Activated T-cell treated with anti-CD3 and anti-CD28 coated beads for 4 hours (primary cell): Measurements from ENCODE around the gene TUBB3.
A peak's percentile ranks its signal among the peaks of the same experiment; 100 is the strongest.
"Not testable (repeated sequence)": the region's sequence is repeated elsewhere in the genome, so short reads cannot be mapped to it uniquely, and the experiment has no call there.

Experiments used
- DNase-seq: peaks from one replicate; pipeline ENCODE4 v3.0.0-alpha.2; 2020

The TUBB3 gene

GRCh38 chr16:89902980-89903379 is 20.2 kb upstream of the TUBB3 start:
- DNase-seq: no peak

GRCh38 chr16:89903908-89904515 is 19.1 kb upstream of the TUBB3 start:
- DNase-seq: no peak

DNA sequence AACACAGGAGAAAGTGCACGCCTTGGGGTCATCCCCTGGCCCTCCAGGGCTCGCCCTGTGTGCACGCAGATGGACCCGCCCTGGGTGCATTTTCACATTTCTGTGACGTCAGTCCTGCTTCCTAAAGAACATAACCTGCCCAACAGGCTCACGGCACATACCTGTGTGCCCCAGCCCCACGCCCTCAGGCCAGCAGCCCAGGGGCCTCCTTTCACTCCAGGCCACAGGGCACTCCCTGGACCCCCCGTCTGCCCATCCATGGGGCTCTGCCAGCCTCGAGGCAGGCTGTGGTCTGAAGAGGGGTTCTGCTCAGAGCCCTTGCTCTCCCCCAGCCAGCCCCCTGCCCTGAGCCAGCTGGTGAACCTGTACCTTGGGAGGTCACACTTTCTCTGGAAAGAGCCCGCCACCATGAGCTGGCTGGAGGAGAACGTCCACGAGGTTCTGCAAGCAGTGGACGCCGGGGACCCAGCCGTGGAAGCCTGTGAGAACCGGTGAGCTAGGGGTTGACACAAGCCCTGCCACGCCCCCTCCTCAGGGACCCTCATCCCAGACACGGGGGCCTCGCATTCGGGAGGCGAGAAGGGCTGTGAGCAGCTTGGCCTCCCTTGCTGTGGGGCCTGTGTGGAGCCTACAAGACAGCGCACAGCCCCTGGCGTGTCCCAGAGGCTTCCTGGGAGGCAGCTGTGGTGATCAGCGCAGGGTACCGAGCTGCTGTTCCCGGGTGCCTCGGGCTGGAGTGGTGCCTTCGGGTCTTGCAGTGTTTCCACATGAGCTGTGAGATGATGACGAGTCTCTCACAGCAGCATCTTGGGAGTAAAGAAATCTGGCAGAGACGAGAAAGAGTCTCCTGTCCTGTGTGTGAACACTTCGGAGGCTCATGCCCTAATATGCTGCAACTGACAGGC is 18.3 kb upstream of the TUBB3 start:
- DNase-seq: no peak

DNA sequence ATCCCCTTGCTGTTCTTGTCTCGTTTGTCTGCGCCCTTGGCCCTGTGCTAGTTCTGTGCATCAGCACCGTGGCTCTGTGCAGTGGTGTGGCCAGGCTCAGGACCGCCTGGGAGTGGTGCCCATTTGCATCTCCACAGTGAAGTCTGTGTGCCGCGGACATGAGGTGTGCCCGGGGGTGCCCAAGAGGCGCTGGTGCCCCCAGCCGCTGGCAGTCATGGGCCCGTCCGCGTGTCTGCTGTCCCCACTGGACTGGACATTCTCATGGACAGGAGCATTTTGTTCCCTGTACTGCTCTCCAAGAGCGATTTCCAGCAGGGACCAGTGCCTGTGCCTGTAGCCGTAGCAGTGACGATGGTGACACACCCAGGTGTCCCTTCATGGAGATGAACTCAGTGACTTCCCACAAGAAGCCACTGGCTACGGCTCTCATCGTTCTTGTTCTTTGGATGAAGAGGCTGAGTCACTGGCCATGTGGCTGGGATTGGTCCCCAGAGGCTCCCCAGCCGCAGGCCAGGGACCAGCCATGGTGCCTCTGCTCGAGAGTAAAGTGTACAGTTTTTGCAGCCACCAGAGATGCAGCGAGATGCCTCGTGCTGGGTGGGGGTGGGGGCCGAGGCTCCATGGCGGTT is 17.5 kb upstream of the TUBB3 start:
- no peak for DNase-seq

- no peak for DNase-seq
Observed at GRCh38 chr16:89906140-89907025, 16.8 kb upstream of the TUBB3 start.

DNA sequence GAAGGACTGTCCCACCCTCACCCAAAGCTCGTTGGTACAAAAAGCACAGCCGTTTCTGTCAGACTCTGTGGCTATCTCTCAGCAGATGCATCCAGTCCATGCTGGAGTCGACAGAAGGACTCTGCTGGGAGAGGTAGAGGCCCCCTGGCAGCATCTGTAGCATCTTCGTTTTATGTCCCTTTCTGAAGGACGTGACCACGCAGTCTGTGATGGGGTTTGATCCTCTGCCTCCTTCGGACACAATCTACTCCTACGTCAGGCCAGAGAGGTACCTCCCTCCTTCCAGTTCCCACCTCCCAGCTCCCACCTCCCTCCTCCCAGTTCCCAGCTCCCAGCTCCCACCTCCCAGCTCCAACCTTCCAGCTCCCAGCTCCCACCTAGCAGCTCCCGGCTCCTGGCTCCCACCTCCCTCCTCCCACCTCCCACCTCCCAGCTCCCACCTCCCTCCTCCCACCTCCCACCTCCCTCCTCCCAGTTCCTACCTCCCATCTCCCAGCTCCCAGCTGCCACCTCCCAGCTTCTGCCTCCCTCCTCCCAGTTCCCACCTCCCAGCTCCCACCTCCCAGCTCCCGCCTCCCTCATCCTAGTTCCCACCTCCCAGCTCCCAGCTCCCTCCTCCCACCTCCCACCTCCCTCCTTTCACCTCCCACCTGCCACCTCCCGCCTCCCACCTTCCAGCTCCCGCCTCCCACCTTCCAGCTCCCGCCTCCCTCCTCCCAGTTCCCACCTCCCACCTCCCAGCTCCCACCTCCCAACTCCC is 15.9 kb upstream of the TUBB3 start:
- no peak for DNase-seq

GRCh38 chr16:89908236-89908635 is 14.9 kb upstream of the TUBB3 start:
- DNase-seq: no peak

- peak; percentile 59 for DNase-seq
Observed at GRCh38 chr16:89909777-89910716, 13.1 kb upstream of the TUBB3 start.

DNA sequence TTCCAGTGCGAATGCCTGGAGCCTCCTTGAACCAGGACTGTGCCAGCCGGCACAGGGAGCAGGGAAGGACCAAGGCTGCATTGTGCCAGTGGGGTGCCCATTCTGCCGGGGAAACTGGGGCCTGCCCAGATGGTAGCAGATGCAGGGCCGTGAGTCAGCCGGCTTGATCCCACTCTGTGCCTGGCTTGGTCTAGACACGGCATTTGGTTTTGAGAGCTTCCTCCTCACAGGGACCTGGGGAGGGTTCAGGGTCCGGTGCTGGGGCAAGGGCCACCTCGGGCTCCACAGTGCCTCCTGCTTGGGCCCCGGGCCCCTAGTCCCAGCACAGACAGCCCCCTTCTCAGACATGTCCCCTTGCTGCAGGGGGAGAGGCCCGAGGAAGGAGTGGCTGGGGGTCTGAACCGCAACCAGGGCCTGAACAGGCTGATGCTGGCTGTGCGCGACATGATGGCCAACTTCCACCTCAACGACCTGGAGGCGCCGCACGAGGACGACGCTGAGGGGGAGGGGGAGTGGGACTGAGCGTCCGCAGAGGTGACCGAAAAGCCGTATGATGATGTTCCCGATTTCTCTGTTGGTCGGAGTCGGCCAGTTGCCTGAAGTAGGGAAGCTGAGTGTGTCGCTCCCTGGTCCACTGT is 12.3 kb upstream of the TUBB3 start:
- DNase-seq: no peak

GRCh38 chr16:89911375-89911774 is 11.8 kb upstream of the TUBB3 start:
- no peak for DNase-seq

DNA sequence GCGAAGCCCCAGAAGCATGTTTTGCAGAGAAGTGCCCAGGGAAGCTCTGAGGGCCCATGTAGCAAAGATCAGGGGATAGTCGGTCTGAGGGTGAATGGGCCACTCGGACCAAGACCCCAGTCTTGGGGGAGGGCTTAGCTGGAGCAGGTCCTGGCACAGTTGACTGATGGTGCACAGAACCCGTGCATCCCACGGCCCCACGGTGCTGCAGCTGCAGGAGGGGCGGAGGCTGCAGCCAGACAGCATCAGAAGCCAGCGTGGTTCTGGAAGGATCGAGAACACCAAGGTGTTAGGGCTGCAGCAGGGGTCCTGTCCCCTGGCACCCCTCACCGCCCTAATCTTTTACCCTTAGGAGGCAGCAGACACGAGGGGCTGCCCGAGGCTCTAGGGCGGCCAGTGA is 11.0 kb upstream of the TUBB3 start:
- DNase-seq: no peak

DNA sequence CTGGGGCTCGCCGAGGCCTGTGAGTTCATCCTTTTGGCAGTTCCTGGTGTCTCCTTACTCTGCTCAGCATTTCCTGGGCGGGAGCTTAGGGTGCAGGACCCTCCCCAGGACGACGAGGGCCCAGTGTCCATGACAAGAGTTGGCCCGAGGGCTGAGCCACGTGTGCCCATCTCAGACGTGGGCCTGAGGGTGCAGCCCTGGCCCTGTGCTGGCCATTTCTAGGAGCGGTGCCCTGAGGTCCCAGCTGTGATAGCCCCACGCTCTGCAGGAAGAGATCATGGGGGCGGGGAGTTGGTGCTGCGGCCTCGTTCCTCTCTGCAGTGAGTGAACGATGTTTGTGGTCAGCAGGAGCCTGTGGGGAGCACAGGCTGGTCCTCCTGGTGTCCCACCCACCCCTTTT is 10.5 kb upstream of the TUBB3 start:
- DNase-seq: no peak

GRCh38 chr16:89913408-89914387 is 9.4 kb upstream of the TUBB3 start:
- no peak for DNase-seq

DNA sequence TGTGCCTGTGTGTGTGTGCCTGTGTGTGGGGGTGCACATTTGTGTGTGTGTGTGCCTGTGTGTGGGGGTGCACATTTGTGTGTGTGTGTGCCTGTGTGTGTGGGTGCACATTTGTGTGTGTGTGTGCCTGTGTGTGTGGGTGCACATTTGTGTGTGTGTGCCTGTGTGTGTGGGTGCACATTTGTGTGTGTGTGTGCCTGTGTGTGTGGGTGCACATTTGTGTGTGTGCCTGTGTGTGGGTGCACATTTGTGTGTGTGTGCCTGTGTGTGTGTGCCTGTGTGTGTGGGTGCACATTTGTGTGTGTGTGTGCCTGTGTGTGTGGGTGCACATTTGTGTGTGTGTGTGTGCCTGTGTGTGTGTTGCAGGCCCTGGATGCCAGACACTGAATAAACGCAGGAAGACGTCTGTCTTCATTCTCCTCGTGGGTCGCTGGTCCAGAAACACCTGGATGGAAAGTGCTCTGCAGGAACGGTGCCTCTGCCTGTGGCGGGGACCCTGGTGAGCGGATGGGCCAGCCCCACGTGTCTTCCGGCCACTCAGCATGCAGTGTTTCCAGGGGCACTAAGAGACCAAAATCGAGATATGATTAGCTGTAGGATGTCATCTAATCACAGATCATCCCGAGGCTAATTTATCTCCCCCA is 8.4 kb upstream of the TUBB3 start:
- DNase-seq: not testable (repeated sequence)

DNA sequence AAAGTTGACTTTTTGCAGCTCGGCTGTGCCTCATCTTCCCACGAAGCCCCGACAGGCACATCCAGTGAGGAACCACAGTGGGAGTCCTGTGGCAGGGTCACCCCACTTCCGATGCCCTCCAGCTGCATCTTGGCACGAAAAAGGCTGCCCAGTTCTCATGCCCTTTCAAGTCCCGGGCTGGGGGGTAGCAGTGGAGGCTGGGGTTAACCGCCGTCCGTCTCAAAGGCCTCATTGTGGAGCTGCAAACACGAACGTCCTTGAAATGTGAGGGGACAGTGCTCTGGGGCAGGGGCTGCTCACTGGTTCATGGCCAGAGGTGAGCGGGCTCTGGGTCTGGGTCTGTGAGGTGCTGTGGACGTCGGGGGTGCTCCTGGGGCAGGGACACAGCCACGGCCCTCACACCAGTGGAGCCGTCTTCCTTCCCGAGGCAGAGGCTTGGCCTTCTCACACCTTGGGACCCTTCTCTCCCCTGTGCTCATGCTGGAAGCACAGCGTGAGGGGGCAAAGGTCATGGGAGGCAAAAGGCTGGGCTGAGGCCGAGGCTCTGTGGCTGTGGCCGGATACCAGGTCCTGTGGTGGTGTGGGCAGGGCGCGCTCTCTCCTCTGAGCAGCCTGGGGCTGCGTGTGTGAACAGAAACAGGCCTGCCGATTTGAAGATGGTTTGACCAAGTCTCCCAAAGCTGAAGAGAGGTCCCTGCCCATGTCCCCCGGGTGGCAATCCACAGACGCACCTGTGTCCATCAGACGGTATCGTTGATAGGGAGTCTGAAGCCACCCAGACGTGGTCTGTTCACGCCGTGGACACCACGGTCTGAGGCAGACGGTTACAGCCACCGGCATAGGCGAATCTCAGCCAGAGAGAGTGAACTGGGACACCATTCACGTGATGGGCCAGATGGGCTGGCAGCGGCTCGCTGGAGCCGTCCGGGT is 7.6 kb upstream of the TUBB3 start:
- DNase-seq: no peak

- DNase-seq: peak; percentile 33
Observed at GRCh38 chr16:89917773-89918452, 5.2 kb upstream of the TUBB3 start.
